ENCODE data around the gene CPNE5. TPM values are rescaled to one million over a fixed set of nuclear protein-coding genes. Genes with fewer than 3 reads are reported as not detected.
A peak's percentile ranks its signal among the peaks of the same experiment; 100 is the strongest.

Gene CPNE5
- total RNA-seq, 1 donor from 2014 or later = 2.9 TPM

DNA sequence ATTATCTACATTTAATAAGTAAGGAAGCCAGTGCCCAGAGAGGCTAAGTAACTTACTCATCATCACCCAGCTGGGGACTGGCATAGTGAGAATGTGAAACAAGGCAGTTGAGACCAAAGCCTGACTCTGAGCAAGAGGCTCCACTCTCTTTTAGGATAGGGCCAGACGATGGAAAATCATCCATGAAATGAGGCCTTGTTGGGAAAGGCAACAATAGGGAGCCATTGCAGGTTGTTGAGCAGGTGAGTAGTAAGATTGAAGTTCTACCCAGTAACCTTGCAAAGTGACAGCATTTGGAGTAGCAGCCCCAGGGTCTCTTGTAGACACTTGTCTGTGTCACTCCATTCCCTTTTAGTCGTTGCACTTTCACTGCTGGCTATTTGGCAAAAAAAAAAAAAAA, 2.5 kb upstream of the CPNE5 start:
- Mint-ChIP-seq H3K27me3 (ENCODE audit: unreplicated experiment) (peaks cover 16% of the 10 kb centered on the region), H3K9me3 (ENCODE audit: unreplicated experiment) (peaks cover 15% of the 10 kb centered on the region), H3K27ac (ENCODE audit: unreplicated experiment) (no peak overlapping the region), H3K4me1 (ENCODE audit: low read depth, unreplicated experiment) (peaks cover 7% of the 10 kb centered on the region), H3K36me3 (ENCODE audit: unreplicated experiment) (no peaks in the 10 kb centered on the region), H3K4me3 (ENCODE audit: unreplicated experiment) (no peak overlapping the region)
- TF ChIP-seq, protein P1, sequence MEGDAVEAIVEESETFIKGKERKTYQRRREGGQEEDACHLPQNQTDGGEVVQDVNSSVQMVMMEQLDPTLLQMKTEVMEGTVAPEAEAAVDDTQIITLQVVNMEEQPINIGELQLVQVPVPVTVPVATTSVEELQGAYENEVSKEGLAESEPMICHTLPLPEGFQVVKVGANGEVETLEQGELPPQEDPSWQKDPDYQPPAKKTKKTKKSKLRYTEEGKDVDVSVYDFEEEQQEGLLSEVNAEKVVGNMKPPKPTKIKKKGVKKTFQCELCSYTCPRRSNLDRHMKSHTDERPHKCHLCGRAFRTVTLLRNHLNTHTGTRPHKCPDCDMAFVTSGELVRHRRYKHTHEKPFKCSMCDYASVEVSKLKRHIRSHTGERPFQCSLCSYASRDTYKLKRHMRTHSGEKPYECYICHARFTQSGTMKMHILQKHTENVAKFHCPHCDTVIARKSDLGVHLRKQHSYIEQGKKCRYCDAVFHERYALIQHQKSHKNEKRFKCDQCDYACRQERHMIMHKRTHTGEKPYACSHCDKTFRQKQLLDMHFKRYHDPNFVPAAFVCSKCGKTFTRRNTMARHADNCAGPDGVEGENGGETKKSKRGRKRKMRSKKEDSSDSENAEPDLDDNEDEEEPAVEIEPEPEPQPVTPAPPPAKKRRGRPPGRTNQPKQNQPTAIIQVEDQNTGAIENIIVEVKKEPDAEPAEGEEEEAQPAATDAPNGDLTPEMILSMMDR (IDR thresholded peaks at IDR 0.05; ENCODE audit: partially characterized antibody, unreplicated experiment) = no peak
- no peak for DNase-seq

DNA sequence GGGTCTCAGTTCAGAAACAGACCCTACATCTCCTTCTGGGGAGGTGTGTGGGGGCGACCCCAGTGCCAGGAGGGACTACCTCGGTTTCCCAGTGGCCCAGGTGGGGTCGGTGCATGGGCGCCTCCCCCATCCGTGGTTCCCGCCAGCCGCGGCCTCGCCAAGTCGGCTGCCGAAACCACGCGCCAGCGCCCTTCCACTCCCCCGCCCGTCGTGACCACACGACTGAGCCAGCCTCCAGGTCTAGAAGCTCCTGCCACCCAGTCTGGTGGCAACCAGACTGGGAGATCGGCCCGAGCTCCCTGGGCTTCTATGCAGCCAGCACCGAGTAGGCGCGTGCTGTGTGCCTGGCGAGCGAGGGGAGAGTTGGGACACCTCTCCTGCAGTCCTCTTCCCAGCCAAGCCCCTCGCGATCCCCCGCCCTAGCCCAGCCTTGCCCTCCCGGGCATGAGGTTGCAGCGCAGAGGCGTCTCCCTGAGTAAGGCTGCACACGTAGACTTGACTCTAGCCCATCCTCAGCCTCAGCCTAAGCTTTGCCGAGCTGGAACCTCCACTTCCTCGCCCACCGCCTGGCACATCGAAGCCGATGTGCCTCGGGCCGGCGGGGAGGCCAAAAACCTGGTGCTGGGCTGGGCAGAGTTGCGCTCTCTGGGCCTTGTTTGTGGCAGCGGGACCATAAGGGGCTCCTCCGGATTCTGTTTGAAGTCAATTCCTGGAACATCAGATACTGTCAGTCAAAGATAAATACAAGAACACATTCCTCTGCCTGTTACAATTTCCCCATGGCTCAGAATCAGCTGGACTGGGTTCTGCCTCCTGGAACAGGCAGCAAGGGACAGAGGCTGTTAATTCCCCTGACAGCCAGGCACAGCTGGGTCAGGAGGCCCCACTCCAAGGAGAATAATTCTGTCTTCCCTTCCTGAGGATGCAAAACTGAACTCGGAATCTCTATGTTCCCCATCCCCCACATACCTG, 1.5 kb upstream of the CPNE5 start:
- Mint-ChIP-seq H3K27ac (ENCODE audit: unreplicated experiment) (no peak overlapping the region), H3K4me1 (ENCODE audit: low read depth, unreplicated experiment) (peaks cover 7% of the 10 kb centered on the region), H3K36me3 (ENCODE audit: unreplicated experiment) (no peaks in the 10 kb centered on the region), H3K27me3 (ENCODE audit: unreplicated experiment) (peaks cover 19% of the 10 kb centered on the region), H3K4me3 (ENCODE audit: unreplicated experiment) (peak overlapping the region; percentile 87), H3K9me3 (ENCODE audit: unreplicated experiment) (peaks cover 10% of the 10 kb centered on the region)
- DNase-seq = peak; percentile 50
- TF ChIP-seq, protein P1 (IDR thresholded peaks at IDR 0.05; ENCODE audit: partially characterized antibody, unreplicated experiment) = no peak

DNA sequence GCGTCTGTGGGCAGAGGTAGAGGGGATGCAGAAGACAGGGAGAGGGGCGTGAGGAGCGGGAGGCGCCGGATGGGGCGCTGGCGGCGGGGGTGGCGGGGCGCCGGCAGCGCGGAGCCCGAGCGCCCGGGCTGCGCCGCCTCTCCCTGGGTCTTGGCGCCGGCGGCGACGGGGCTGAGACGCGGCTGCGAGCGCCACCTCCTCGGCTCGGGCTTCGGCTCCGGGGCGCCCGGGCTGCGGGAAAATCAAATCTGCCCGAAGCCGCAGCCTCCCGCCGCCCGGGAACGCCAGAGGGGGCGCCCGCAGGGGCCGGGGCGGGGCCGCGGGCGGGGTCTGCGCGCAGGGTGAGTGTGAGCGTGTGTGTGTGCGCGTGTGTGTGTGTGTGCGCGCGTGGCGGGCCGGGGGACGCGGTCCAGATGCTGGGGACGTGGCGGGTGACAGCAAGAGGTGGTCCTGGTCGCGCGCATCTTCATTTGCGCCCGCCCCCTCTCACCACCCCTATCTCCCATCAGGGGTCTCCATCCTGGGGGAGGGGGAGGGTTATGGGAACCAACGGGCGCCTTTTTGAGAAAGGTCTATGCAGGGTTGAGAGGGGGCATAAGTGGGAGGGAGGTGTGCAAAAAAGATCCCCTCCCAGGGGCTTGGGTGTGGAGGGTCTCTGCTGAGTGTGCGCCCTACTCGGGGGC, 646 bp upstream of the CPNE5 start:
- peaks cover 12% of the 10 kb centered on the region for H3K4me1 Mint-ChIP-seq (ENCODE audit: low read depth, unreplicated experiment)

DNA sequence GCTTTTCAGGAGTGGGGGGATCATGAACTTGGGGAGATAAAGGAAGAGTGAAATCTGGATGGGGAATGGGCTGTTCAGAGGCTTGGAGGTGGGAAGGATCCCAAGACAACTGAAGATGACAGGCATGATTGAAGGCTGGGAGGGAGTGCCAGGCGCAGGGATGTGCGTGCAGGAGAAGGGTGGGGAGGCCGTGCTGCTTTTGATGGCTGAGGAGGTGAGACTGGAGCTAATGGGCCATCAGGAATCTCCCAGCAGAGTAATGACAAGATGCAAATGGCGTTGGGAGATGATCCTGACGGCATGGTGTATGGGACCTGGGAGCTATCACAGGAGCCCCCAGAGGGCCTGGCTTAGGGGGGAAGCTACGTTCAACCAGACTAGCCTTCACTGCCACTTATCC, 1.6 kb downstream of the CPNE5 start:
- no peak for DNase-seq
- Mint-ChIP-seq H3K27me3 (ENCODE audit: unreplicated experiment) (peaks cover 21% of the 10 kb centered on the region), H3K27ac (ENCODE audit: unreplicated experiment) (no peak overlapping the region), H3K4me1 (ENCODE audit: low read depth, unreplicated experiment) (peaks cover 15% of the 10 kb centered on the region), H3K9me3 (ENCODE audit: unreplicated experiment) (peaks cover 16% of the 10 kb centered on the region), H3K36me3 (ENCODE audit: unreplicated experiment) (no peaks in the 10 kb centered on the region), H3K4me3 (ENCODE audit: unreplicated experiment) (no peak overlapping the region)
- TF ChIP-seq, protein P1 (IDR thresholded peaks at IDR 0.05; ENCODE audit: partially characterized antibody, unreplicated experiment) = no peak

More for the DNA sequence above, 646 bp upstream of the CPNE5 start:
- TF ChIP-seq, protein P1 (IDR thresholded peaks at IDR 0.05; ENCODE audit: partially characterized antibody, unreplicated experiment) = peak; percentile 27
- H3K36me3 Mint-ChIP-seq (ENCODE audit: unreplicated experiment) = no peaks in the 10 kb centered on the region
- no peak overlapping the region for H3K27ac Mint-ChIP-seq (ENCODE audit: unreplicated experiment)
- peaks cover 12% of the 10 kb centered on the region for H3K9me3 Mint-ChIP-seq (ENCODE audit: unreplicated experiment)
- H3K27me3 Mint-ChIP-seq (ENCODE audit: unreplicated experiment) = peaks cover 19% of the 10 kb centered on the region
- peak; percentile 74 for DNase-seq
- H3K4me3 Mint-ChIP-seq (ENCODE audit: unreplicated experiment) = peak overlapping the region; percentile 87

DNA sequence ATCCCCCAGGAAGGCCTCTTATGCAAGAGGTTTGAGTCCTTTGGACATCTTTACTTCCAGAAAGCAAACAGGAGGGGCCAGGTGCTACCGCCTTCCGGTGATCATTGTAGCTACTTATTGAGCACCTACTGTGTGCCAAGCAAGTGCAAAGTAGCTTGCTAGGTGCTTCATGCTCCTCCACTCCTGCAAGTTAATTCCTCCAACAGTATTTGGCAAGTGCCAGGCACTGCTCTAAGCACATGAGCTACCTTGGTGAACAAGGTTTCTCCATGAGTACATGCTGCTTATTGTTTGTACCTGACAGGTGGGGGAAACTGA, 2.3 kb downstream of the CPNE5 start:
- peaks cover 15% of the 10 kb centered on the region for H3K4me1 Mint-ChIP-seq (ENCODE audit: low read depth, unreplicated experiment)
- peaks cover 16% of the 10 kb centered on the region for H3K9me3 Mint-ChIP-seq (ENCODE audit: unreplicated experiment)
- no peaks in the 10 kb centered on the region for H3K36me3 Mint-ChIP-seq (ENCODE audit: unreplicated experiment)
- no peak overlapping the region for H3K4me3 Mint-ChIP-seq (ENCODE audit: unreplicated experiment)
- DNase-seq = no peak
- no peak overlapping the region for H3K27ac Mint-ChIP-seq (ENCODE audit: unreplicated experiment)
- H3K27me3 Mint-ChIP-seq (ENCODE audit: unreplicated experiment) = peaks cover 21% of the 10 kb centered on the region
- TF ChIP-seq, protein P1 (IDR thresholded peaks at IDR 0.05; ENCODE audit: partially characterized antibody, unreplicated experiment) = no peak

Measured in glutamatergic neuron (in vitro differentiated cells).